Stimulated activated CD4-positive, alpha-beta T cell treated with anti-CD3 and anti-CD28 coated beads, TNF-alpha, amount 100 ng/mL, for 4 hours (primary cell): ENCODE results near the gene IFNGR2.
"Not testable (repeated sequence)": the region's sequence is repeated elsewhere in the genome, so short reads cannot be mapped to it uniquely, and the experiment has no call there.

Source experiments
- DNase-seq, 3 experiments: peaks; one replicate each; pipeline ENCODE4 v3.0.0-alpha.2; 2020; ENCODE audit warnings: low read depth in 3 of 3

The IFNGR2 gene

DNA sequence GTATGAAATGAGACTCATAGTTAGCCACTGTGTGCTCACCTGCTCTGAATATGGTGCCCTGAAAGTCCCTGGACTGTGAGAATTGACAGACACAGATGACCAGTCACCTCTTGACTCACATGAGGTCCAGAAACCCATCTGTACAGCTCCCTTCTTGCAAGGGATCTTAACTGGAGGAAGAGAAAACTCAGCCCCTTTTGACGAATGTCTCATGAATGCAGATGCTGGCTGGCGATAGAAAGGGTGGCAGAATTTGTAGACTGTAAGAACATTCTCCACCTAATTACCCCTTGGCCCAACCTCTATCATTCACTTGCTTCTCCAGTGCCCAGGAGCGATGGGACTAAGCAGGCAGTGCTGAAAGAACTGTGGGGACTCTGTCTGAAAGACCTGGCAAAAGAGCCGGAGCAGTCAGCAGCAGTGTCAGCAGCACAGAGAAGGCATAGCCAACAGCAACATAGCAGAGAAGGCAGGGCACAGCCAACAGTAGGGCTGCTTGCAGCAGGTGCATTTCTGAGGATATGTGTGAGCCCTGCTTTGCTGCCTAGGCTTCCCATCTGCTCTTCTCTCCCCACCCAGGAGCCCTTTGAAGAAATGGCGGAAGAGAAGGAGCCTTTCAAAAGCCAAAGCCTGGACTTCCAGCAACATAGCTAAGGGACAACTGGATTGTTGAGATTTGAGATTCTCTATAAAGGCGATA, 25.8 kb upstream of the IFNGR2 start:
- DNase-seq, result no peak

DNA sequence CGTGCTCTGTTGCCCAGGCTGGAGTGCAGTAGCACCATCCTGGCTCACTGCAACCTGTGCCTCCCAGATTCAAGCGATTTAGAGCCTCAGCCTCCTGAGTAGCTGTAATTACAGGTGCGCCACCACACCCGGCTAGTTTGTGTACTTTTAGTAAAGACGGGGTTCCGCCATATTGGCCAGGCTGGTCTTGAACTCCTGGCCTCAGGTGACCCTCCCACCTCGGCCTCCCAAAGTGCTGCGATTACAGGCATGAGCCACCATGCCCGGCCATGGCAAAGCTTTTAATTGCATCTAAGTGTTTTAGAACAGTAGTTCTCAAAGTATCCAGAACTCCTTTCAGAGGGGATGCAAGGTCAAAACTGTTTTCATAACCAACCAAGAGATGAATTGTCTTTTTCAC, 25.1 kb upstream of the IFNGR2 start:
- no peak for DNase-seq

DNA sequence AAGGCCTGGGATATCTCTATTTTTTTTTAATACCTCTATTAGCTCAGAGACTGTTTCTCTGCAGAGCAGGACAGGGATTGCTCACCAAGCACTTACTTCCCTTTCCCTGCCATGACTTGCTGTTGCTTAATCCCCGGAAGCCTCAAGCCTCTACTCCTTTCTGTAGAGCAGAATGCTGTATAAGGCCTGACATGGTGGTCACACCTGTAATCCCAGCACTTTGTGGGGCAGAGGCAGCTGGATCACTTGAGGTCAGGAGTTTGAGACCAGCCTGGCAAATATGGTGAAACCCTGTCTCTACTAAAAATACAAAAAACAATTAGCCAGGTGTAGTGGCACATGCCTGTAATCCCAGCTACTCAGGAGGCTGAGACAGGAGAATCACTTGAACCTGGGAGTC, 23.3 kb upstream of the IFNGR2 start:
- not testable (repeated sequence) for DNase-seq

DNA sequence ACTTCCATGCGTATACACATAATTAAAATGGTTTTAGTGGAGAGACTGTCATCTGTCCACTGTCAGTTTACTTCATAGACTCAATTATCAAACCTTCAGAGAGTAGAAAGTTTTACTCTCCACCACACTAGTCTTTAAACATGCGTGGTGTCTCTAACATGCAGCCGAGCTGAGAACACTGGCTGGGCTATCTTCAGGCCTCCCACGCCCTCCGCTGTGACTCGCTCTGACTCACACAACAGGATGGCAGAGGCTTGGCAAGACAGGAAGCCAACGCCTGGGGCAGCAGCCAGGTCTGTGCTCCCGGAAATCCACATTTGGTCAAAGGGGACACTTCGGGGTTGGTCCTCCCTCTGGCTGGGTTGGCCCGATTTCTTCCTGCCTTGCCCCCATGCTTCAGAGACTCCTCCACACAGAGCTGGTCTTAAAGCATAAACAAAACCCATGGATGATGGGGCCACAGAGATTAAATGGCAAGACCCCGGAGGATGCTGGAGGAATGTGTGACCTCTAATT, 22.7 kb upstream of the IFNGR2 start:
- peak; percentile 72 to 87 (median 87) for DNase-seq

DNA sequence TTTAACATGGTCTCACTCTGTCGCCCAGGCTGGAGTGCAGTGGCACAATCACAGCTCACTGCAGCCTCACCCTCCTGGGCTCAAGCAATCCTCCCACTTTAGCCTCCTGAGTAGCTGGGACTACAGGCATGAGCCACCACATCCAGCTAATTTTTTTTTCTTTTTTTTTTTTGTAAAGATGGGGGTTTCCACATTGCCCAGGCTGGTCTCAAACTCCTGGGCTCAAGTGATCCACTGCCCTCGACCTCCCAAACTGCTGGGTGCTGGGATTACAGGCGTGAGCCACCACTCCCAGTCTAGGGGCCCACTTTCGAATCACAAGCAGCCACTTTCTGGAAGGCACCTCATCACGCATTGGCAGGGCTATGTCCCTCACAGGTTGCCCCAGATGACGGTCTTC, 21.8 kb upstream of the IFNGR2 start:
- DNase-seq, result not testable (repeated sequence)

DNA sequence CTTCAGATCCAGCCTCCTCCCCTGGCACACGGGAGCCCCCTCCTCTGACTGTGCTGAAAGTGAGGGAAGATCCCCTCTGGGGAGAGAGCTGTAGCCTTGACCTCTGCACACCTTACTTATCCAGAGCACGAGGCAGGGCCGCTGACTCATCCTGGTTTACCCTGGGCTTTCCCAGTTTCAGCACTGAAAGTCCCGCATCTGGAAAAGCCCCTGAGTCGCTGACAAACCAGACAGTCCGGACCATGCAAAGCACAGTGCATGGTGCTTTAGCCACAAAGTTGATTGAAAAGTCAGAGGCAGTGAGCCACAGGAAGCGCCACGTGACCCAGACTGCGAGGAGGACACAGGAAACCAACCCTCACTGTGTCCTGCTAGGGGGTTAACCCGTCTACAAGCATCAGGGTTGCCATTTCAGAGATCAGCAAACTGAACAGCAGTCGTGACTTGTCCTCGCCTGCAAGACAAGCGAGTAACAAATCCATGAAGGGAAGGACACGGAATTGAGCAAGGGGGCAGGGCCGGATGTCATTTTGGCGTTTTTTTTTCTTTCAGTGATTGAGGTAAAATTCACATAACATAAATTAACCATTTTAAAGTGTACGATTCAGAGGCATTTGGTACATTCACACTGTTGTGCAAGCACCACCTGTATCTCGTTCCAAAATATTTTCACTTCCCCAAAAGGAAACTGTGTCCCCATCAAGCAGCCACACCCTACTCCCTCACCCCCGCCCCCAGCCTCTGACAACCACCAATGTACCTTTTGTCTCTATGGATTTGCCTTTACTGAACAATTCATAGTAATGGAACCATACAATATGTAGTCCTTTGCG, 19.9 kb upstream of the IFNGR2 start:
- DNase-seq, result peak; percentile 35 to 57 (median 53)

DNA sequence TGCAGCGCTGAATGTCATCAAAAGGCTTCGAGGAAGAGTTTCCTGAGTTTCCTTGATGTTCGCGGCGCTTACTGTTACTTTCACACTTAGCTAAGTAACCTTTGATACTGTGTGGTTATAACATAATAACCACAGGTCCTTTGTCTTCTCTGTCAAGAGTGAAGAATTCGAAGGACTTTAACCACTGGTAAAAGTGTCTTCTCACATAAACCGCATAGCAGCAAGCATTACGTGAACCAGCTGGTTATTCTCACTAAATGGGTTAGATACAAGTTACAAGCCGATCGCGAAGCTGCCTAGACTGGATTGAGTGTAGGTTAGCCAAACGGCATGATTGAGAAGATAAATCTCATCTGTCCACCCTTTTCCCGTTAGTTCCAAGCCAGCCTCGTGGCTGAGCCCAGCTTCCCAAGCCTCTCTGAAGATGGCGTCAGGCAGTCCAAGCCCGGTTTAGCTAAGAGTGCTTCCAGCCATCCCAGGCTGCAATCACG, 18.3 kb upstream of the IFNGR2 start:
- no peak for DNase-seq

DNA sequence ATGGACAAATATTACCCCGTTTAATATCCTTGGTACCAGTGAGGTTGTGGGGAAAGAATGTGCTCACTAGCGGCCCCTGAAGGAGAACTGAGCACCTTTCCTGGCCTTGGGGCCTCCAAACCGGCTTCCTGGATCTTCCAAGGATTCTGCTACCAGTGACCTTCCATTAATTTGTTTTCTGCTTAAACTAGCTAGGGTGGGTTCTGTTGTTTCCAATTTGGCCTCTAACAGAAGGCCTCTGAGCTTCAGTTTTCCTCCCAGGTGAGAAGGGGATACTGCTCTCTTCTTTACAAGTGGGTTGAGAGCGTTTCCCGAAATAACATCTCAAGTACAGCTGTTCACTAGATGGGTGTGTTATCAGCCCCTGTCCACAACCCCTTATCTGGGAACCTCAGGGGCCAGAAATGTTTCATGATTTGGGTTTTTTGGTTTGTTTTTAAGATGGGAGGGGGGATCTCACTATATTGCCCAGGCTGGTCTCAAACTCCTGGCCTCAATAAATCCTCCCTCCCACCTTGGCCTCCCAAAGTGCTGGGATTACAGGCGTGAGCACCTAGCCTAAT, 16.9 kb upstream of the IFNGR2 start:
- no peak for DNase-seq

DNA sequence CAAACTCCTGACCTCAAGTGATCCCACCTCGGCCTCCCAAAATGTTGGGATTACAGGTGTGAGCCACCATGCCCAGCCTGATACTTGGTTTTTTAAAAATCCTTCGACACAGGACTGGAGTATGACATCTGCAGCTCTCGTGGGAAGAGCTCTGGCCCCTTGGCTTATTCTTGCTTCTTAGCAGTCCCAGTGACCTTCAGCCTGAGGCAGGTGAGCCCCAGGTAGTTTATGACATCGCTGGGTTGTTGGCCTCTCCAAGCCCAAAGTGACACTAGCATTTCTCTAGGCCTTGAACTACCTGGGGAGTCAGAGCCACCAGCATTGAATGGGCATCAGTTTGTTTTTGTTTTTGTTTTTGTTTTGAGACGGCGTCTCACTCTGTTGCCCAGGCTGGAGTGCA, 15.9 kb upstream of the IFNGR2 start:
- DNase-seq, result no peak

DNA sequence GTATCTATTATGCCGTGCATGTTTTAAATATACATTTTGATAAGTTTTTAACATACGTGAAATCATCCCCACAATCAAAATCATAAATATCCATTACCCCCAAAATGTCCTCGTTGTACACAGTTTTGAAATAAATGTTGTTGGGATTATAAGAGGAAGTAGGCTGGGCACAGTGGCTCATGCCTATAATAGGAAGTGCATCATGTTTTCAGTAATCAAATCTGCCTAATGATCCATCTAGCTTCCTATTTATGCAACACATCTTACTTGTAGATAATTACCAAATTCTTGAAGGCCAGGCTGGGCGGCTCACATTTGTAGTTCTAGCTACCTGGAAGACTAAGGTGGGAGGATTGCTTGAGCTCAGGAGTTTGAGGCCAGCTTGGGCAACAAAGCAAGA, 15.0 kb upstream of the IFNGR2 start:
- DNase-seq, result no peak

DNA sequence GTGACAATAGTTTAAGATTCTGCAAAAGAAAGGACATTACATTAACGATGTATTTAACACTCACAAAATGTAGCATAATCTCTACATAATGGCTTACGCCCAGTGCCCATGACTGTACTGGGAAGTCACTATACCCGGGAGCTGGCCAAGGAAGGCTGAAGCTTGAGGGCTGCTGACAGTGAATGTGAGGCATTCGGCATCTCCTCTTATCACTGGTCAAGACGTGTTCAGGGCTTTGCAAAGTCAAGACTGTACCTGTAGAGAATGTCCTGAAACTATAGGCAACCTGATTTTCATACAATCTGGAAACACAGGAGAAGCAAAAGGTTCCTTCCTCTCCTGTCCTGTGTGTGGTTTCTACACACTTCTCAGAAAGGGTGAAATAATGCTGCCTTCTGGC, 12.7 kb upstream of the IFNGR2 start:
- DNase-seq, result no peak

DNA sequence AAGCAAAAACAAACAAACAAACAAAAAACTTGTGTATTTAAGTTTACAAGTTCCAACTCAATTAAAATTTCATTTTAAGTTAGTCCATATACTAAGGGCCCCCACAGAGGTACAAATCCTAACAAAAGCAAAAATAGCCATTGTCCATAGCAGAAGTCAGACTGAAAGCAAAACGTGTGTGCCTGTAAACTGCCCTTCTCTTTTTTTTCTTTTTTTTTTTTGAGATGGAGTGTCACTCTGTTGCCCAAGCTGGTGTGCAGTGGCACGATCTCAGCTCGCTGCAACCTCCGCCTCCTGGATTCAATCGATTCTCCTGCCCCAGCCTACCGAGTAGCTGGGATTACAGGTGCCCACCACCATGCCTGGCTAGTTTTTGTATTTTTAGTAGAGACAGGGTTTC, 11.6 kb upstream of the IFNGR2 start:
- no peak for DNase-seq

DNA sequence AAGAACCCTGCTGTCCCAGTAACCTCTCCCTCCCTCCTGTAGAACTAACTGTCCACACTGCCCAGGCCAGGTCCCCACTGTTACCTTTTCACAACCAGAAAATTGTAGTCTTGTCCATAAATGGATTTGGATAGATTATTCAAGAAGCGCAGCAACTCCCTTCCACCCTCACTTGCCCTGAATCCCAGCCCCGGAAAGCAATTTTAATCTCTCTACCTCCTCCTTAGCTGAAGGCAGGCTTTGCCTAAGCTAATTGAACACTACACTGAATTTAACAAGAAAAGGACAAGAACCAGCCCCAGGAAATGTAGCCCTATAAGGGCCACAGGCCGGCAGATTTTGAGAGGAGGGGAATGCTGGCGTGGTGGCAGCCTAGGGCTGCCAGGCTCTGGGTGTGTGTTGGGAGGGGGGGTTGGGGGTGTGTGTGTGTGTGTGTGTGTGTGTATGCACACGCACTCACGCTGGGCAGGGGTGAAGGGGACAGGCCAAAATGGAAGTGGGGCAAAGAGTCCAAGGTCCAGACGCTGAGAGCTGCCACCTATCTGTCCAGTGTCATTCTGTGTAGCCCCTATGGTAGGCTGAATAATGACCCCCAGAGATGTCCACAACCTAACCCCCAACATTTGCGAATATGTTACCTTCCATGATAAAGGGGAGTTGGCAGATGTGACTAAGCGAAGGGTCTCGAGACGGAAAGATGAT, 10.8 kb upstream of the IFNGR2 start:
- no peak for DNase-seq

DNA sequence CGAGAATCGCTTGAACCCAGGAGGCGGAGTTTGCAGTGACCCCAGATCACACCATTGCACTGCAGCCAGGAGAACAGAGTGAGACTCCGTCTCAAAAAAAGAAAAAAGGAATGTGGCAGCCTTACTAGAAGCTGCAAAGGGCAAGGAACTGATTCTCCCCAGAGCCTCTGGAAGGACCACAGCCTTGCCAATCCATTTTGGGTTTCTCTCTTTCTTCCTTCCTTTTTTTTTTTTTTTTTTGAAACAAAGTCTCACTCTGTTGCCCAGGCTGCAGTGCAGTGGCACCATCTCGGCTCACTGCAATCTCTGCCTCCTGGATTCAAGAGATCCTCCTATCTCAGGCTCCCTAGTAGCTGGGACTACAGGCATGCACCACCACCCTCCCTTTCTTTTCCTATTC, 9.9 kb upstream of the IFNGR2 start:
- DNase-seq, result no peak

DNA sequence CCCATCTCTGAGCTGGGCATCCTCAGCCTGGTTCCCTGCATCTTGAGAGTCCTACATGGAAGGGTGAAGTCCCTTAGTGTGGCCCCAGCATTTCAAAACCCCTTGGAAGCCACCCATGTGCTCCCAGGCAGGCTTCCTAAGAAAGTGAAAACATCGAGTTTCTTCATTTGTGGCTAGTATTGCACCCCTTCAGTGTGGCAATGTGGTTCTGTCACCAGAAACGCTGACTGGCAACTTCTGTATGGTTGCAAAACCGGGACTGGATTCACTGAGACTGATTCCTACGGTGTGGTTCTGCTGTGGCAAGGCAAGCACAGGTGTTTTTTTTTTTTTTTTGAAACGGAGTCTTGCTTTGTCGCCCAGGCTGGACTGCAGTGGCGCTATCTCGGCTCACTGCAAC, 9.0 kb upstream of the IFNGR2 start:
- no peak for DNase-seq

DNA sequence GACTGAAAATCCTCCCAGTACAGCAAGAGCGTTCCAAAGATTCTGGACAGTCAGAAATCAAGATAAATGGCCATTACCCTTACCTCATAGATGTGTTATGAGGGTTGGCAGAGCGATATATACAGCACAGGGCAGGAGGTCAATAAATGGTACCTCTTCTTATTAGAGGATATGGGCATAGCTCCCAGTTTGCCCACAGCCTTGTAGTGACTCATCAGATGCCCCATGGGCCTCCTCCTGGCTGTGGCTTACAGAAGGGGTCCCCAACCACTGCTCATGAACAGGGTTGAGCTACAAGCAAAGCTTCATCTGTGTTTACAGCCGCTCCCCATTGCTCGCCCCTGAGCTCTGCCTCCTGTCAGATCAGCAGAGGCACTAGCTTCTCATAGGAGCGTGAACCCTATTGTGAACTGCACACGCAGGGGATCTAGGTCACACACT, 7.3 kb upstream of the IFNGR2 start:
- no peak for DNase-seq

DNA sequence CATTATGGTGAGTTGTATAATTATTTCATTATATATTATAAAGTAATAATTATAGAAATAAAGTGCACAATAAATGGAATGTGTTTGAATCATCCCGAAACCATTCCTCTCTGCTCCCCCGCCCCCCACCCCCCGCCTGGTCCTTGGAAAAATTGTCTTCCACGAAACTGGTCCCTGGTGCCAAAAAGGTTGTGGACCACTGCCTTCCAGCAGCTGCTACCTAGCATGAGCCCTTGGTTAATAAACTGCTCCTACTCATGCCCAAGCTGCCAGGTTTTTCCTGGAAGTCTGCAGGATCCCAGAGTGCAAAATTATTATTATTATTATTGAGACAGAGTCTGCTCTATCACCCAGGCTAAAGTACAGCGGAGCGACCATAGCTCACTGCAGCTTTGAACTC, 6.8 kb upstream of the IFNGR2 start:
- DNase-seq, result no peak

DNA sequence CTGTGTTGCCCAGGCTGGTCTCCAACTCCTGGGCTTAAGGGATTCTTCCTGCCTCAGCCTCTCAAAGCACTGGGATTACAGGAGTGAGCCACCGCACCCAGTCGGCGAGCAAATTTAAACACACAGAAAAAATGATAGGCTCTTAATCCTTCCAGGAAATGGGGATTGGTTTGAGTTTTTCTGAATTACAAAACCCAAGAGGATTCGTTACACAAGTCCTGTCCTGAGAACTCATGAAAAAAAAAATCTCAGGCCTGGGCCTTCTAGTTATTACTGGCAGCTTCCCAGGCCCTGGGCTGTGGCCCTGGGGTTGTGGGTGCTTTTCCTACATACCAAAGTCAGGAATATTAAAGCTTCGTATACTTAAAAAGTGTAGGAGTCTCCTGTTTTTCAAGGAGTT, 6.3 kb upstream of the IFNGR2 start:
- no peak for DNase-seq

DNA sequence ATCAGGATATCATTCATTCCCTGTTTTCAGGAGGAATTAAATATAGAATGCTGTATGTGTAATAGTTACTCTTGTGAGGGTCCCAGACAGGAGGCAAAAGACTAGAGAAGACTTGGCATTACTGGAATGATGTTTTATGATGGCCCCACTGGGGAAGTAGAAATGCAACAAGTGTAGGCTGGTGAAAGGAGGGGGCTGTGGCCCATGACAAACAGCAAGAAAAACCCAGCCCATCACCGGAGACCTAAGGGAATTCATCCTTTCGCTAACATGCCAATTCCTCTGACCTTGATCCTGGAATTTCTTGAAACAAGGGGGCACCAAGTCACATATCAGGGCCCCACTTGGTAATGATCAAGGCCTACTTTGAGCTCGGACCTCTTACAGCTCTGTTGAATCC, 5.5 kb upstream of the IFNGR2 start:
- no peak for DNase-seq

DNA sequence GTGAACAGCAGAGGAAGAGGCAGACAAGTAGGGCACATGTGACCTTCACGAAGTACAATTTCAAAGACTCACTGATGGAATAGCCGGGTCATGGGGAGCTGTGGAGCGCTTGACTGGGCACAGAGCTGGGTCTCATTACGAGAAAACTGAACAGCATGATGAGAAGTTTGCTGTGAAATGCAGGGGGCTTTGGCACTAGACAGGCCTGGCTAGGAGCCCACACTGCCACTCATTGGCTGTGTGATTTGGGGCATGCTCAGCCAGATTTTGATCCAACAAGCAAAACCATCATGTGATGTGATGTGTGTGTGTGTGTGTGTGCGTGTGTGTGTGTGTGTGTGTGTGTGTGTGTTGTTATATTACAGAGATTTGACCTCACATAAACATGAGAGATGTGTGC, 4.9 kb upstream of the IFNGR2 start:
- no peak for DNase-seq

DNA sequence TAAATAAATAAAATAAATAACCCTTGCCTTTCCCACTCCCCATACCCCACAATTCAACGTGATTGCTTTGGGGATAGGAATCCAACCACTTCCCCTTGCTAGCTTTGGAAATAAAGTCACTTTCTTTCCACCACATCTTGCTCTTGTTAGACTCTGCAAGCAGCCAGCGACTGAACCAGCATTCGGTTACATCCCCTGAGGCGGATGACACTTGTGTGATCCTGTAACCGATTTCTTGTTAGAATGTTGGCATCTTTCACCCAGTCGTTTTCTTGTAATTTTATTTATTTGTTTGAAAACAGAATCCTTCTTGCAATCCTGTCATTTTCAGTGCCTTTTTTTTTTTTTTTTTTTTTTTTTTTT, 1.6 kb upstream of the IFNGR2 start:
- no peak for DNase-seq
